ENCODE results near the gene CALU.
A peak's percentile ranks its signal among the peaks of the same experiment; 100 is the strongest.

The CALU gene

GRCh38 chr7:128781851-128782250 lies 42.7 kb downstream of the CALU start:
- Histone ChIP-seq H3K4me1 (ENCODE audit: control insufficient read depth, insufficient read depth, low read length, poor library complexity, severe bottlenecking) (no peaks in the 10 kb centered on the region), H3K27ac (ENCODE audit: insufficient read depth, low read length, poor library complexity, severe bottlenecking) (no peak overlapping the region), H3K9me3 (ENCODE audit: control insufficient read depth, low read length) (no peaks in the 10 kb centered on the region), H3K4me3 (ENCODE audit: insufficient read depth, low read depth, low read length, poor library complexity, severe bottlenecking) (no peak overlapping the region), H3K36me3 (ENCODE audit: control insufficient read depth, insufficient read depth, low read length) (no peaks in the 10 kb centered on the region), H3K27me3 (replicated peaks; ENCODE audit: control insufficient read depth, insufficient read depth, low read length, poor library complexity, severe bottlenecking) (no peaks in the 10 kb centered on the region)
- DNase-seq = no peak

GRCh38 chr7:128783143-128783861 lies 44.1 kb downstream of the CALU start:
- no peak overlapping the region for H3K4me3 ChIP-seq (ENCODE audit: insufficient read depth, low read depth, low read length, poor library complexity, severe bottlenecking)
- no peak overlapping the region for H3K27ac ChIP-seq (ENCODE audit: insufficient read depth, low read length, poor library complexity, severe bottlenecking)
- DNase-seq = no peak
- H3K9me3 ChIP-seq (ENCODE audit: control insufficient read depth, low read length) = no peaks in the 10 kb centered on the region
- no peaks in the 10 kb centered on the region for H3K27me3 ChIP-seq (replicated peaks; ENCODE audit: control insufficient read depth, insufficient read depth, low read length, poor library complexity, severe bottlenecking)
- no peaks in the 10 kb centered on the region for H3K36me3 ChIP-seq (ENCODE audit: control insufficient read depth, insufficient read depth, low read length)
- no peaks in the 10 kb centered on the region for H3K4me1 ChIP-seq (ENCODE audit: control insufficient read depth, insufficient read depth, low read length, poor library complexity, severe bottlenecking)

DNA sequence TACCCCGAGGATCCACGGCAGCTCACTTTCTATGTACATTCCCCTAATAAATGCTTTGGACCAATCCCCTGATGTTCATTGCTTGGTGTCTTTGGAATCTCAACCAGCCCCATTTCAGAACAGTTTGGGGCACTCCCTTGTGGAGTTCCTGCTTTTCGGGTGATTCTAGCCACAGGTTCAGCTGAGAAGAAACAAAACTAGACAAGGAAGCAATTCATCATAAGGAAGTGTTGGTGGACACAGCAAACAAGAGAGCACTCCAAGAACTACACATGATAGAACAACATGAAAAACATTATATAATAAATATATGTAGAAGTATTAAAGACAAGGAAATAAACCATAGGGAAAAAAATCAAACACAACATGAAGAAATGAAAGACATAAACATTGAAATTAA lies 46.6 kb downstream of the CALU start:
- Histone ChIP-seq H3K27ac (ENCODE audit: insufficient read depth, low read length, poor library complexity, severe bottlenecking) (no peak overlapping the region), H3K36me3 (ENCODE audit: control insufficient read depth, insufficient read depth, low read length) (no peaks in the 10 kb centered on the region), H3K27me3 (replicated peaks; ENCODE audit: control insufficient read depth, insufficient read depth, low read length, poor library complexity, severe bottlenecking) (no peaks in the 10 kb centered on the region), H3K4me3 (ENCODE audit: insufficient read depth, low read depth, low read length, poor library complexity, severe bottlenecking) (no peak overlapping the region), H3K9me3 (ENCODE audit: control insufficient read depth, low read length) (no peaks in the 10 kb centered on the region), H3K4me1 (ENCODE audit: control insufficient read depth, insufficient read depth, low read length, poor library complexity, severe bottlenecking) (peaks cover 5% of the 10 kb centered on the region)
- no peak for DNase-seq

DNA sequence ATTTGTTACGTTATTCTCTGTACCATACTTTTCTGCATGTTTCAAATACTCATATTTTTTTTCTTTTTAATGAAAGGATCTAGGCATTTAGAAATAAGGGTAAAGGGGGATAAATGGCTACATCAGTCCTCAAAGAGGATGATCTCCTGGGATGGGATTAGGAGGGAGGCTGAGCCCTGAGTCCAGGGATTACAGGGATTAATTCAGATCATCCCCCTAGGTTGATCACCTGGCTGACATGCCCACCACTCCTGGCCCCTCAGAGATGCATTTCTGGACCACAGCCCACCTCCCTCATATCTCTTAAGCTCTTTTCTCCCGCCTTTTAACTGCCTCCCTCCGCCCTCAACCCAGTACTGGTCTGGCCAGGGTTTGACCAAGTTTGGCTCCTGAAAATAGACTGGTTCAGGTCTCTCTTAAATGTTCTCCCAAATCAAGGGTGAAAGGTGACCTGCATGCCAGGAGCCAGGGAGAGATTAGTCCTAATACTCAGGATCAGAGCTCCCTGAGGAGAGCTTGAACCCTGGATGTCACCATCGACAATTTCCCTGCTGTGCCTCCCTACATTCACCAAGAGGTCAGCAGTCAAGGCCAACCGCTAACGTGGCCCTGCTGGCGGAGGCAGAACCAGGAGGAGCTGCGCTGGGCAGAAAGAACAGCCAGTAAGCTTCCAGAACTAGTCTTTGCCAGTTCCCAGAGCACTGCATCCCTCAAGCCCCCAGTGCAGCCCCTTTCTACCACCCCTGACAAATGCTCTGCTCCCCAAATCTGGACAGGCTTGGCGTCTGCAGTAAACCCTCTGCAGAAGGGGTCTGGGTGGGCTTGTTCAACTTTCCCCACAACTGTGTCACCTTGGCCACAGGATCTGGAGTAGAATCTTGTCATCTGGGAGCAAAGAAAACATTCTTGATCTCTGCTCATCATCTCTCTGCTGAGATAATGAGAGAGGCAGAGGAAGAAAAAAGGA lies 49.6 kb downstream of the CALU start:
- Histone ChIP-seq H3K27me3 (replicated peaks; ENCODE audit: control insufficient read depth, insufficient read depth, low read length, poor library complexity, severe bottlenecking) (no peaks in the 10 kb centered on the region), H3K4me3 (ENCODE audit: insufficient read depth, low read depth, low read length, poor library complexity, severe bottlenecking) (no peak overlapping the region), H3K27ac (ENCODE audit: insufficient read depth, low read length, poor library complexity, severe bottlenecking) (no peak overlapping the region), H3K9me3 (ENCODE audit: control insufficient read depth, low read length) (no peaks in the 10 kb centered on the region), H3K4me1 (ENCODE audit: control insufficient read depth, insufficient read depth, low read length, poor library complexity, severe bottlenecking) (peaks cover 14% of the 10 kb centered on the region), H3K36me3 (ENCODE audit: control insufficient read depth, insufficient read depth, low read length) (no peaks in the 10 kb centered on the region)
- no peak for DNase-seq

DNA sequence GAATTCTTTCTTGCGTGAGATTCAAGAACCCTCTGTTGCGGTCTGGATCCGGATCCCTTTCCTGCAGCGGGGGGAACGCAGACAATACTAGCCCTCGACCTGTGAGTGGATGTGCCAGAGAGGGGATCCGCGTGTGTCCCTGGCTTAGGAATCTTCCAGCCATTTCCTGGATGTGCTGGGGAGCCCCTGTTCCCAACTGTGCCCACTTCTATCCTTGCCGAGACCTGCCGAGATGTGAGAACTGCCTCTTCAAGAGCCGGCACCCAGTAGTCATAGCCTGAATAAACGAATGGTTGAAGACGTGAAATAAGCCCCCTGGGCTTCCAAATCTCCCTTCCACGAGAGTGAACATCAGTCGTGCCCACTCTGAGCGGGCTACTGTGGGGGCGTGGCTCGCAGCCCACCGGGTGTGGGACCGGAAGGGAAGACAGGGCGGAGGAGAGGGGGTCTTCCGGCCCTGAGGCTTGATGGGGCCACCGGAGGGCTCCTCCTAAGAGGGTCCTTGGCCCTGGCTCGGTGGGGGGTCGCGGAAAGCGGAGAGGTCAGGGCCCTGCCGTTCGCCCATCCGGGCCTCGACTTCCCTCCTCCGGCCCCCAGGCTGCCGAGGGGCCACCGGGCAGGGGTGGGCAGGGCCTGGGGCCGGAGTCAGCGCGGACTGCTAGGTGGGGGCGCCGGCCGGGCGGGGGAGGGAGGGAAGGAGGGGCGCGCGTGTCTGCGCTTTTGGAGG lies 51.3 kb downstream of the CALU start:
- Histone ChIP-seq H3K4me1 (ENCODE audit: control insufficient read depth, insufficient read depth, low read length, poor library complexity, severe bottlenecking) (peaks cover 14% of the 10 kb centered on the region), H3K27ac (ENCODE audit: insufficient read depth, low read length, poor library complexity, severe bottlenecking) (peak overlapping the region; percentile 32)

DNA sequence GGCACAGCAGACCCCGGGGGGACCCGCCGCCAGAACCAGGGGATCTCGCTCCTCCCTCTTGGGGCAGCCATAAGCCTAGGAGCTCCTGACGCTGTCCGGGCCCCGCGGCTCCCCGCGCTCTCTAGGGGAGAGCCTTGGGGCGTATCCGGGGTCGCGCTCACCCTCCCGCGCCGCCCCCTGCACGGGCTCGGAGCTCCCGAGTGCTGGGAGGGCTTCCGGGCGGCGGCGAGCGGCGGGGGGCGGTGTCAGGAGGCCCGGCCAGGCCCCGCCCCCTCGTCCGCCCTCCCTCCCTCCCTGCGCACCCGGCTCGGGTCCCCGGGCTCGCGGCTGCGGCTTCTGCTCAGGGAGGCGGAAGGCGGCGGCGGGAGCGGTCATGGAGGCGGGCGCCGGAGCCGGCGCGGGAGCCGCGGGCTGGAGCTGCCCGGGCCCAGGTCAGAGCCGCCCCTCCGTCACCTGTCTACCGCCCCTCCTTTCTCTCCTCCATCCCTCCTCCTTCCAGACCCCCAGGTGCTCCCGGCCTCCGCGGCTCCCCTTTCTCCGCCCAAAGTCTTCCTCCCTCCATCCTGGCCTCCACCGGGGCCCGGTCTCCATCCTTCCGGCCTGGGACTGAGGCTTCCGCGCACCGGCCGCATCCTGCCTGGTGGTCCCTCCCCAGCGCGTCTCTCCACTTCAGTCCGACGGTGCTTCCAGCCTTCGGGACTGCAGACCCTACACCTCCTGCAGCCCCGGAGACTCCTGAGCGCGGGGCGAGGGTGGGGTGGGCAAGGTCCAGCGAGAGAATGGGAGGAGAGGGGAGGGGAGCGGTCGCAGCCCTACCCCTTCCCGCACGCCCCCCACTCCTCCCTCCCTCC lies 52.2 kb downstream of the CALU start, which contains the start of gene CCDC136:
TSS of gene CCDC136 (plus strand) at position 848 of the 851 bp plus-strand sequence. CDS start 444 bp downstream, outside the sequence.
- H3K4me1 ChIP-seq (ENCODE audit: control insufficient read depth, insufficient read depth, low read length, poor library complexity, severe bottlenecking) = peaks cover 14% of the 10 kb centered on the region
- peak within 1 kb of the TSS; percentile 93 for H3K4me3 ChIP-seq (ENCODE audit: insufficient read depth, low read depth, low read length, poor library complexity, severe bottlenecking)
- H3K9me3 ChIP-seq (ENCODE audit: control insufficient read depth, low read length) = no peaks in the 10 kb centered on the region
- peak within 1 kb of the TSS; percentile 32 for H3K27ac ChIP-seq (ENCODE audit: insufficient read depth, low read length, poor library complexity, severe bottlenecking)
- no peaks in the 10 kb centered on the region for H3K27me3 ChIP-seq (replicated peaks; ENCODE audit: control insufficient read depth, insufficient read depth, low read length, poor library complexity, severe bottlenecking)
- H3K36me3 ChIP-seq (ENCODE audit: control insufficient read depth, insufficient read depth, low read length) = no peaks in the 10 kb centered on the region
- DNase-seq = peak; percentile 70 to 75 (median 70)

More for the DNA sequence above, 51.3 kb downstream of the CALU start:
- no peaks in the 10 kb centered on the region for H3K9me3 ChIP-seq (ENCODE audit: control insufficient read depth, low read length)
- no peak for DNase-seq
- no peaks in the 10 kb centered on the region for H3K27me3 ChIP-seq (replicated peaks; ENCODE audit: control insufficient read depth, insufficient read depth, low read length, poor library complexity, severe bottlenecking)
- peak overlapping the region; percentile 93 for H3K4me3 ChIP-seq (ENCODE audit: insufficient read depth, low read depth, low read length, poor library complexity, severe bottlenecking)
- H3K36me3 ChIP-seq (ENCODE audit: control insufficient read depth, insufficient read depth, low read length) = no peaks in the 10 kb centered on the region

- Histone ChIP-seq H3K27me3 (replicated peaks; ENCODE audit: control insufficient read depth, insufficient read depth, low read length, poor library complexity, severe bottlenecking) (no peaks in the 10 kb centered on the region), H3K27ac (ENCODE audit: insufficient read depth, low read length, poor library complexity, severe bottlenecking) (no peak overlapping the region), H3K4me3 (ENCODE audit: insufficient read depth, low read depth, low read length, poor library complexity, severe bottlenecking) (peak overlapping the region; percentile 93), H3K36me3 (ENCODE audit: control insufficient read depth, insufficient read depth, low read length) (no peaks in the 10 kb centered on the region), H3K9me3 (ENCODE audit: control insufficient read depth, low read length) (no peaks in the 10 kb centered on the region), H3K4me1 (ENCODE audit: control insufficient read depth, insufficient read depth, low read length, poor library complexity, severe bottlenecking) (peaks cover 14% of the 10 kb centered on the region)
- DNase-seq = no peak
Measured at GRCh38 chr7:128791972-128792327, 52.8 kb downstream of the CALU start.

- Histone ChIP-seq H3K27ac (ENCODE audit: insufficient read depth, low read length, poor library complexity, severe bottlenecking) (no peak overlapping the region), H3K36me3 (ENCODE audit: control insufficient read depth, insufficient read depth, low read length) (no peaks in the 10 kb centered on the region), H3K9me3 (ENCODE audit: control insufficient read depth, low read length) (no peaks in the 10 kb centered on the region), H3K4me1 (ENCODE audit: control insufficient read depth, insufficient read depth, low read length, poor library complexity, severe bottlenecking) (peaks cover 14% of the 10 kb centered on the region), H3K4me3 (ENCODE audit: insufficient read depth, low read depth, low read length, poor library complexity, severe bottlenecking) (no peak overlapping the region), H3K27me3 (replicated peaks; ENCODE audit: control insufficient read depth, insufficient read depth, low read length, poor library complexity, severe bottlenecking) (no peaks in the 10 kb centered on the region)
- no peak for DNase-seq
Measured at GRCh38 chr7:128792471-128793180, 53.5 kb downstream of the CALU start.

- no peak overlapping the region for H3K27ac ChIP-seq (ENCODE audit: insufficient read depth, low read length, poor library complexity, severe bottlenecking)
- H3K4me3 ChIP-seq (ENCODE audit: insufficient read depth, low read depth, low read length, poor library complexity, severe bottlenecking) = no peak overlapping the region
- peaks cover 14% of the 10 kb centered on the region for H3K4me1 ChIP-seq (ENCODE audit: control insufficient read depth, insufficient read depth, low read length, poor library complexity, severe bottlenecking)
- H3K27me3 ChIP-seq (replicated peaks; ENCODE audit: control insufficient read depth, insufficient read depth, low read length, poor library complexity, severe bottlenecking) = no peaks in the 10 kb centered on the region
- no peaks in the 10 kb centered on the region for H3K9me3 ChIP-seq (ENCODE audit: control insufficient read depth, low read length)
- no peak for DNase-seq
- H3K36me3 ChIP-seq (ENCODE audit: control insufficient read depth, insufficient read depth, low read length) = no peaks in the 10 kb centered on the region
Measured at GRCh38 chr7:128793181-128793547, 54.0 kb downstream of the CALU start.

Measured in effector memory CD4-positive, alpha-beta T cell (primary cell).